ENCODE measurements around the gene ZNF675. TPM values are rescaled to one million over a fixed set of nuclear protein-coding genes. Genes with fewer than 3 reads are reported as not detected.
"Not testable (repeated sequence)": the region's sequence is repeated elsewhere in the genome, so short reads cannot be mapped to it uniquely, and the experiment has no call there.

The ZNF675 gene
- 1.5 TPM for total RNA-seq

- ATAC-seq, result peak; percentile 95
These were observed at the start of gene ZNF675 for GRCh38 chr19:23686621-23687423. Gene ZNF675 (minus strand): TSS chr19:23687212. CDS start chr19:23687033, 179 bp downstream.

GRCh38 chr19:23730729-23731465 is 43.9 kb upstream of the ZNF675 start:
- not testable (repeated sequence) for ATAC-seq

More at GRCh38 chr19:23686621-23687423, at the start of gene ZNF675:
- peak; percentile 85 for DNase-seq (ENCODE audit: low spot score)

GRCh38 chr19:23724161-23724560 is 37.1 kb upstream of the ZNF675 start:
- DNase-seq (ENCODE audit: low spot score), result not testable (repeated sequence)

More at GRCh38 chr19:23730729-23731465, 43.9 kb upstream of the ZNF675 start:
- DNase-seq (ENCODE audit: low spot score), result not testable (repeated sequence)

GRCh38 chr19:23718802-23719201 is 31.8 kb upstream of the ZNF675 start:
- no peak for DNase-seq (ENCODE audit: low spot score)
- no peak for ATAC-seq

More at GRCh38 chr19:23724161-23724560, 37.1 kb upstream of the ZNF675 start:
- not testable (repeated sequence) for ATAC-seq

- no peak for DNase-seq (ENCODE audit: low spot score)
- no peak for ATAC-seq
These were observed 29.8 kb upstream of the ZNF675 start for GRCh38 chr19:23716792-23717191.

GRCh38 chr19:23709347-23709746 is 22.3 kb upstream of the ZNF675 start:
- DNase-seq (ENCODE audit: low spot score), result no peak
- ATAC-seq, result no peak

GRCh38 chr19:23706657-23707056 is 19.6 kb upstream of the ZNF675 start:
- DNase-seq (ENCODE audit: low spot score), result no peak

GRCh38 chr19:23699521-23699860 is 12.5 kb upstream of the ZNF675 start:
- no peak for DNase-seq (ENCODE audit: low spot score)
- ATAC-seq, result no peak

More at GRCh38 chr19:23706657-23707056, 19.6 kb upstream of the ZNF675 start:
- no peak for ATAC-seq

- ATAC-seq, result no peak
These were observed 11.9 kb upstream of the ZNF675 start for GRCh38 chr19:23698711-23699520.

GRCh38 chr19:23692937-23693336 is 5.9 kb upstream of the ZNF675 start:
- not testable (repeated sequence) for DNase-seq (ENCODE audit: low spot score); ATAC-seq

More at GRCh38 chr19:23698711-23699520, 11.9 kb upstream of the ZNF675 start:
- no peak for DNase-seq (ENCODE audit: low spot score)

- no peak for ATAC-seq
- no peak for DNase-seq (ENCODE audit: low spot score)
These were observed 13.9 kb downstream of the ZNF675 start for GRCh38 chr19:23673132-23673531.

GRCh38 chr19:23668606-23669005 is 18.4 kb downstream of the ZNF675 start:
- not testable (repeated sequence) for ATAC-seq; DNase-seq (ENCODE audit: low spot score)

- DNase-seq (ENCODE audit: low spot score) (no peak), ATAC-seq (no peak)
These were observed 21.2 kb downstream of the ZNF675 start for GRCh38 chr19:23665651-23666410.

GRCh38 chr19:23649817-23650216 is 37.2 kb downstream of the ZNF675 start:
- ATAC-seq; DNase-seq (ENCODE audit: low spot score): not testable (repeated sequence)

Other genes starting within 250 kb of the ZNF675 start
- gene ZNF681, start 71.7 kb upstream of the ZNF675 start, total RNA-seq, result 0.15 TPM
- 0.63 TPM for gene ZNF726, start 227.7 kb upstream of the ZNF675 start, total RNA-seq

Measured in left lobe of liver (tissue), 2 donors.